Measurements from ENCODE around the gene GPX4. TPM values are rescaled to one million over a fixed set of nuclear protein-coding genes. Genes with fewer than 3 reads are reported as not detected.

Gene GPX4
- polyA plus RNA-seq, 3 donors, result 211 to 268 (median 248) TPM

GRCh38 chr19:1146858-1147780, 43.3 kb downstream of the GPX4 start:
- DNase-seq (ENCODE audit: low read depth in 3 of 3, low spot score in 2 of 3), result no peak

- no peak for DNase-seq (ENCODE audit: low read depth in 3 of 3, low spot score in 2 of 3)
Measured at GRCh38 chr19:1147934-1148549, 44.2 kb downstream of the GPX4 start.

GRCh38 chr19:1149259-1150045, 45.7 kb downstream of the GPX4 start:
- no peak for DNase-seq (ENCODE audit: low read depth in 3 of 3, low spot score in 2 of 3)

GRCh38 chr19:1150333-1151036, 46.7 kb downstream of the GPX4 start:
- no peak for DNase-seq (ENCODE audit: low read depth in 3 of 3, low spot score in 2 of 3)

DNA sequence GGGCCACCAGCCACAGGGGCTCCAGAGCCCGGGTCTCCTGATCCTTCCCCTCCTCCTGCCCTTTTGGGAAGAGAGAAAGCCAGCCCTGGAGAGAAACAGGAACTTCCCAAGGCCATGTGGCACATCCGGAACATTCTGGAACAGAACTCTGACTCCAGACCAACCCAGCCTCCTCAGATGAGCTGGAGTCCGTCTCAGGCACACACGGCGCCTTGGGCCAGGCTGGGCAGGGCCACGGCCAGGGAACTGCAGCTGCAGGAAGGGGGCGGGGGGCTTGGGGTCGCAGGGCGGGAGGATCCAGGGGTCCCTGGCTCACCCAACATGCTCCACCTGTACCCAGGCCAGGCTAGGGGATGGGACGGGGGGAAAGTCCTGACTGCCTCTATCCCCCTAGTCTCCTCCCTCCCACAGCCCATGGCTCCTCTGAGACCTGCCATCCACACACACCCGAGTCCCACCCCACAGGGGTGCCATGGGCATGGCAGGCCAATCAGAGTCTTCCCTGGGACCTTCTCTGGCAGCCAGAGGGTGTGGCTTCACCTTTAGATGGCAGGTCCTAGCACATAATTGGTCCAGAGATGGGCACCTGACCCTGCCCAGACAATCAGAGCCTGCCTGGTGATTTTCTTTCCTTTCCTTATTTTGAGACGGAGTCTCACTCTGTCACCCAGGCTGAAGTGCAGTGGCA, 47.4 kb downstream of the GPX4 start:
- no peak for DNase-seq (ENCODE audit: low read depth in 3 of 3, low spot score in 2 of 3)

GRCh38 chr19:1151917-1152587, 48.3 kb downstream of the GPX4 start:
- no peak for DNase-seq (ENCODE audit: low read depth in 3 of 3, low spot score in 2 of 3)

DNA sequence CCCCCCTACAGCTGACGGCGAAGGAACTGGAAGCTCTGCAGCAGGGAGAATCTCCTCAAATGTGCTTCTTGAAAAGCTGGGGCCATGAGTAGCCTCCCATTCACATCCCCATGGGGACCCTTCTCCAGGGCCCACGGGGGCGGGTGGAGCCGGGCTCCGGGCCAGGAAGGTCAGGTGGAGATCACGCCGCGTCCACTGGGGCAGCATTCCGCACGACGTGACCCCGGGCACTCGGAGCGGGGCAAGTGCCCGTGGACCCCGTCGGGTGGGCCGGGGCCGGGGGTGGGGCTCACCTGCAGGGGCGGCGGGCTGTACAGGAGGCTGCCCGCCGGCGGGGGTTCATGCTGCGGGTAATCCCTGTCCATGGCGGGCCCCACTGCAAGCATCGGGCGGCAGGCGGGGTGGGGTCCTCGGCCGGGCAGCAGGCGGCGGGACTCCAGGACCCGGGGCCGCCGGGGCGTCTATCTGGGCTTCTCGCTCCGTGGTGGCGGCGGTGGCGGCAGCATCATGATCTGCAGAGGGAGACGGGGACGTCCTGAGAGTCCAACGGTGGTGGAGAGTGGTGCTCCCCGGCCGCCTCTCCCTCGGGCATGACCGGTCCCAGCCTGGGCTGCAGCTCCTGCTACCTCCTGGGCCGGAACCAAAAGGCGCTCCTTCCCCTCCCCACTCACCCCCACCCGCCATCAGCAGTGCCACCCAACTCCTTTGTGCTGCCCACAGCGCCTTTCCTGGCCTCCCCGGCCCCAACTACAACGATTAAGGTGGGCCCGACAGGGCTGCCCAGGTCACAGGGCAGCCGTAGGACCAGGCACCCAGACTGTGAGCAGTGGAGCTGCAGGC, 50.3 kb downstream of the GPX4 start:
- DNase-seq (ENCODE audit: low read depth in 3 of 3, low spot score in 2 of 3), result no peak

DNA sequence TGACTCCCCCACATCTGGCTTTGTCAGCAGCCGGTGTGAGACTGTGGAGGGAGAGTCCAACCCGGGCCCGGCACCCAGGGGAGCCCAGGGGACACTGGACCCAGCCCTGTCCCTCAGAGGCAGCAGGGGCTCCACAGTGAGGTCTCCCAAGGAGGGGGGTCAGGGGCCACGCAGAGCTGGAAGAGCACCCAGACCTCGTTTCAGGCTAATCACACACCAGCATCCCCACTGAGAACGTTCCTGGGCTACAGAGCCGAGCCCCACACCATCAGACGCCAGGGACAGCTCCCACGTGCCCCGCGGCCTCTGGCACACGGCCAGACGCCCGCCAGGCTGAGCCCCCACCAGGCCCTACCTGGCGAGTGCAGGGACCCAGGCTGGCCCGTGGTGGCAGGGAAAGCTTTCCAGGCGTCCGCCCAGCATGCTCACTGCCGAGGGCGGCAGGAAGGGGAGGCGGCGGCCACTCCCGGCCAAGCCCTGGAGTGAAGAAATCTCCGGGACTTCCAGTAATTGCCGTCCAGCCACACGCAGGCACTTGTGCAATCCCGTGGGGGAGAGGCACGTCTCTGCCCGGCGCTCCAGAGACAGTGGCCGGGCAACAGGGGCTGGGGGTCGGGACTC, 51.0 kb downstream of the GPX4 start:
- DNase-seq (ENCODE audit: low read depth in 3 of 3, low spot score in 2 of 3), result no peak

DNA sequence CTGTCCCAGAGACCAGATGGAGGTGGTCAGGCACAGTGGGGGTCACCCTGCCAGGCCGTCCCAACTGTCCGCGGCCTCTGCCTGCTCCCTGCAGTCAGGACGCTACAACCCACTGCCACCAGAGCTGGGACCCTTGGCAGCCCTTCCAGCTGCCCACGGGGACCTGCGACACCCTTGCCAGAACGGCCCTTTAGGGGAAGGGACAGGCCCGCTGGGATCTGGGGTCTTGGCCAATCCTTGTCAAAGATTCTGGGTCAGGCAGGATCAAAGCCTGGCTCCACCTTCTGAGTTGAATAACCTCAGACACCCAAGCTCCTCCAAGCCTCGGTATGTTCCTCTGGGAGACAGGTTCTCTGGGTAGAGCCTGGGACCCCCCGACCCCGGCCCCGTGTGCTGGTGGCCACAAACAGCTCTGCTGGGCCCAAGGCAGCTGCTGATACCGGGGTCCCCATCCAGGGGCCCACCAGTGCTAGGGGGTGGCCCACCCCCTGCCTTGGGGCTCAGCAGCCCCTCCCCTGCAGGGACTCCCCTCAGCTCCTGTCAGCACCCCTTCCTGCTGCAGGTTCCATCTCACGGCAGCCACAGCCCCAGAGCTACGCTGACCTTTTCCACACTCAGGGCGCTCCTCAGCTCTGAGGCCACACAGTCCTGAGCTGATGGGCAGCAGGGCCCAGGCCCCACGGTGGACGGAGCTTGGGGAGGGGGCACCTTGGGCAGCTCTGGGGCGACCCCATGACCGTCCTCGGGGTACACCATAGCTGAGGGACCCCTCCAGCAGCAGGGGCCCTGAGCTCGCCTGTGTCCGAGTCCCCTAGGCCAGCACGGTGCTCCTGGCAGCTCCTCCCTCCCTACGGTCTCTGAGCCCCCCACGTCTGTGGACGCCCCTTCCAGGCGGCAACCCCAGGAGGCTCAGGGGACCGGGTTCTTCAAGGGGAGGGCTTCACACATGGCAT, 51.8 kb downstream of the GPX4 start:
- DNase-seq (ENCODE audit: low read depth in 3 of 3, low spot score in 2 of 3), result no peak

Other genes with a start within 250 kb of the GPX4 start
- 1 to 10 TPM; 1.4 to 2.0 (median 2.0) TPM for gene CFD, start 244.3 kb upstream of the GPX4 start, polyA plus RNA-seq (ENCODE audit: insufficient read length in 3 of 3)
- 10 to 100 TPM; 41.8 to 54.4 (median 43.9) TPM for gene MED16, start 210.8 kb upstream of the GPX4 start, polyA plus RNA-seq (ENCODE audit: insufficient read length in 3 of 3)
- gene RNU6-9, start 210.5 kb upstream of the GPX4 start, polyA plus RNA-seq (ENCODE audit: insufficient read length in 3 of 3), result not detected
- 10 to 100 TPM; 32.0 to 37.7 (median 34.1) TPM for gene R3HDM4, start 190.8 kb upstream of the GPX4 start, polyA plus RNA-seq (ENCODE audit: insufficient read length in 3 of 3)
- under 1 TPM; 0.19 to 0.67 (median 0.43) TPM for gene KISS1R, start 186.7 kb upstream of the GPX4 start, polyA plus RNA-seq (ENCODE audit: insufficient read length in 3 of 3)
- gene ARID3A, start 178.0 kb upstream of the GPX4 start, polyA plus RNA-seq (ENCODE audit: insufficient read length in 3 of 3), result 10 to 100 TPM; 16.2 to 18.9 (median 17.1) TPM
- 10 to 100 TPM; 31.1 to 34.6 (median 34.3) TPM for gene WDR18, start 119.6 kb upstream of the GPX4 start, polyA plus RNA-seq (ENCODE audit: insufficient read length in 3 of 3)
- gene GRIN3B, start 103.6 kb upstream of the GPX4 start, polyA plus RNA-seq (ENCODE audit: insufficient read length in 3 of 3), result under 1 TPM; 0.37 to 0.38 (median 0.37) TPM
- gene TMEM259, start 82.9 kb upstream of the GPX4 start, polyA plus RNA-seq (ENCODE audit: insufficient read length in 3 of 3), result 100 to 1,000 TPM in 1 of 3 donors, 10 to 100 TPM in 2; 86.9 to 103 (median 93.5) TPM
- gene RNU6-2, start 82.5 kb upstream of the GPX4 start, polyA plus RNA-seq (ENCODE audit: insufficient read length in 3 of 3), result not detected
- 100 to 1,000 TPM; 151 to 175 (median 158) TPM for gene CNN2, start 77.4 kb upstream of the GPX4 start, polyA plus RNA-seq (ENCODE audit: insufficient read length in 3 of 3)
- 1 to 10 TPM; 6.1 to 6.6 (median 6.5) TPM for gene ABCA7, start 63.9 kb upstream of the GPX4 start, polyA plus RNA-seq (ENCODE audit: insufficient read length in 3 of 3)
- 10 to 100 TPM in 1 of 3 donors, 1 to 10 TPM in 2; 7.2 to 10.6 (median 9.1) TPM for gene ARHGAP45, start 36.8 kb upstream of the GPX4 start, polyA plus RNA-seq (ENCODE audit: insufficient read length in 3 of 3)
- gene POLR2E, start 8.6 kb upstream of the GPX4 start, polyA plus RNA-seq (ENCODE audit: insufficient read length in 3 of 3), result 100 to 1,000 TPM; 128 to 161 (median 143) TPM
- gene SBNO2, start 70.3 kb downstream of the GPX4 start, polyA plus RNA-seq (ENCODE audit: insufficient read length in 3 of 3), result 10 to 100 TPM; 13.4 to 15.6 (median 14.6) TPM
- 10 to 100 TPM; 55.4 to 60.2 (median 60.1) TPM for gene STK11, start 101.8 kb downstream of the GPX4 start, polyA plus RNA-seq (ENCODE audit: insufficient read length in 3 of 3)
- 1 to 10 TPM in 1 of 3 donors, under 1 TPM in 2; 0.78 to 1.8 (median 0.90) TPM for gene CBARP, start 134.0 kb downstream of the GPX4 start, polyA plus RNA-seq (ENCODE audit: insufficient read length in 3 of 3)
- 10 to 100 TPM; 65.9 to 89.4 (median 78.9) TPM for gene ATP5F1D, start 137.8 kb downstream of the GPX4 start, polyA plus RNA-seq (ENCODE audit: insufficient read length in 3 of 3)
- 10 to 100 TPM; 38.0 to 41.7 (median 39.3) TPM for gene MIDN, start 144.6 kb downstream of the GPX4 start, polyA plus RNA-seq (ENCODE audit: insufficient read length in 3 of 3)
- gene CIRBP, start 165.3 kb downstream of the GPX4 start, polyA plus RNA-seq (ENCODE audit: insufficient read length in 3 of 3), result 100 to 1,000 TPM; 737 to 892 (median 800) TPM
- gene FAM174C, start 171.5 kb downstream of the GPX4 start, polyA plus RNA-seq (ENCODE audit: insufficient read length in 3 of 3), result 10 to 100 TPM; 12.7 to 17.3 (median 14.5) TPM
- 1 to 10 TPM; 1.3 to 2.1 (median 1.3) TPM for gene EFNA2, start 181.9 kb downstream of the GPX4 start, polyA plus RNA-seq (ENCODE audit: insufficient read length in 3 of 3)